HG02623 (cell line): Measurements from ENCODE around the gene DYRK2.
A peak's percentile ranks its signal among the peaks of the same experiment; 100 is the strongest.

Source experiments
- ATAC-seq: cut with Tn5 transposase; IDR thresholded peaks from one replicate; pipeline ENCODE4 v1.9.1; 2021; ENCODE audit warnings: moderate library complexity; ENCODE audit not compliant: unreplicated experiment

Gene DYRK2

DNA sequence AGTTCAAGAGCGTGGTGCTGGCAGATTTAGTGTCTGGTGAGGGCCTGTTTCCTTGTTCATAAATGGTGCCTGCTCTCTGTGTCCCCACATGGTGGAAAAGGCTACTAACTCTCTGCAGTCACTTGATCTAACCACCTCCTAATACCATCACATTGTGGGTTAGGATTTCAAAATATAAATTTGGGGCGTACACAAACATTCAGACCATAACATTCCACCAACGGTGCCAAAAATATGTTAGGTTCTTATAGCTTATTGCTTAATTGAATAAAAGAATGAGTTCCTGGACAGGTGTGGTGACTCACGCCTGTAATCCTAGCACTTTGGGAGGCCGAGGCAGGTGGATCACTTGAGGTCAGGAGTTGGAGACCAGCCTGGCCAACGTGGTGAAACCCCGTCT, 3.4 kb upstream of the DYRK2 start:
- ATAC-seq: no peak

DNA sequence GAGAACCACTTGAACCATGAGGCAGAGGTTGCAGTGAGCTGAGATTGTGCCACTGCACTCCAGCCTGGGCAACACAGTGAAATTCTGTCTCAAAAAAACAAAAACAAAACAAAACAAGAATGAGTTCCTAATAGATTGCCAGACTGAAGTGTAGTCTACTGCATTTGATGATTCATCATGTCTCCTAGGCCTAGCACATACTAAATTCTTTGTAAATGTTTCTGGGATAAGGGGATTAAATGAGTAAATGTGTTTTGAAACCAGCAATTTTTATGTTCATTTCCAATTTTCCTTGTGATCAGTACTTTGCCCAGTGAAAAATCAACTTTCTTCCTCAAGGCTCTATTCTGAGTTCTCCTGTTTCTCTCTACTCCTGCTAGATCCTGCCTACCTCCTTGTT, 2.9 kb upstream of the DYRK2 start:
- ATAC-seq: no peak

DNA sequence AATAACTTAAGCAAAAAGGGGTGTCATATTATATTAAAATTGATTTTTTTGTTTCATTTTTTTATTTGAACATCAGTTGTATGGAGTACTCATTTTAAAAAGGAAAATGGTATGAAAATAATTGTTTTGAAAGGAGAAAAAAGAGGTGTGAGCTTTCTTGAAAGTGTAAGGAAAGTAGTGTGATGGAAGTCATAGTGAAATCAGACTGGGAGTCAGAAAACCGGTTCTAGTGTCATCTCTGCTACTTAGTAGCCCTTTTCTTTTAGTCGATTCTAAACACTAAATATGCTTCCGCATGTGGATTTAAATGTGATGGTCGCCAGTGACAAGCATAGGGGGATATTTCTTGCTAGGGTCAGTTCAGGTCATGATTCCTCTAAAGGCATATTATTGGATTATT, 1.8 kb upstream of the DYRK2 start:
- no peak for ATAC-seq

DNA sequence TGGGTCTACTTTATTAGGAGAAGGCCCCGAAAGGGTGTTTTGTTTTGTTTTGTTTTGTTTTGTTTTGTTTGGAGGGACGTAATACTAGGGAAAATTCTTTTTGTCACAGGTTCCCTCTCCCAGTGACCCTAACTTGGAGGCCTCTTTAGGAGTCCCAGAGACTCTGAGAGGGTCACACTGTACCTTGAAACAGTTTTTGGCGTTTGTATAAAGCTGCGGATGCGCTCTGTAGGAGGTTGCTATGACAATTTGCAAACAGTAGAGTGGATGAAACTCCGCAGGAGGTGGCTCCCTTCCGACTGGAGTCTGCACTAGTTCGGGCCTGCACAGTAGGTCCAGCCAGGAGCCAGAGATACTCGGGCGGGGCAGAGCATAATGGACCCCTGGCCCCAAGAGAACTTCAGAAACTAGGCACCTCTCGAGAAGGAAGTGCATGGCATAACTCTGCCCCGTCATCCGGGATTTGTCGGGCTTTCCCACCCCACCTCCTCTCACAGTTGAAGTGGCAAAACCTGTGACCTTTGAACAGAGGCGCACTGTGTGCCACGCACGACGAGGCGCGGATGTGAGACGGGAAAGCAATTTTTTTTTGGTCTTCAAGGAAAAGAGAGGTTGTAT, 1.3 kb upstream of the DYRK2 start:
- ATAC-seq: no peak

DNA sequence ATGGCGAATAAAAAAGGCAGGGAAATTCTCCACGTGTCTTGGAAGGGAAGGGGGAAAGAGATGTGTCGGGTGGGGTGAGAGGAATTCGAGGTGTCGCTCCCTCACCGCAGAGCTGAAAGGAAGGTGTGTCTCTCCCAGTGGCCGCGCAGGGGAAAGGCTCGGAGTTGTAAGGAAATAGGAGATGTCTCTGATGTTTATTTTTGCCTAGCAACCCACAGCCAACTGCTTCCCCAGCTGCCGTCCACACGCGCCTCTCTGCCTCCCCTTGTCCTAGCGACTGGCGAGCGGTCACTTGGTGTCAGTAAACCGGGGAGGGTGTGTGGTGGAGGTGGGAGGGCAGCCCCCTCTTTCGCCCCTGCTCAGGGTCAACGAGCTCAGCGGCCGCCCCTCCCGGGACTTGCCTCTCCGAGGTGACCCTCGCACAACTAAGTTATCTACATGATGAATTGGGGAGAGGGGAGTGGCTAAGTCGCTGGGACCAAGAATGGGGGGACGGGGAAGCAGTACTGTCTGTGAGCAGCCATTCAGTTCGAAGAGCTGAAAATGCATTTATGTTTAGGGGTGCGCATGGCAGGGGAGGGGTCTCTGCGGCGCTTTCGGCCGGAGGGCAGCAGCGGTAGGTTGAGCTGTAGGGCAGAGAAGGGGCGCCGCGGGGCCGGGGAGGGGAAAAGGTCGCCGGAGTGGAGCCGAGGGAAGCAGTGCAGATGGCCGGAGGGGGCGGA, 585 bp upstream of the DYRK2 start:
- peak; percentile 26 for ATAC-seq

DNA sequence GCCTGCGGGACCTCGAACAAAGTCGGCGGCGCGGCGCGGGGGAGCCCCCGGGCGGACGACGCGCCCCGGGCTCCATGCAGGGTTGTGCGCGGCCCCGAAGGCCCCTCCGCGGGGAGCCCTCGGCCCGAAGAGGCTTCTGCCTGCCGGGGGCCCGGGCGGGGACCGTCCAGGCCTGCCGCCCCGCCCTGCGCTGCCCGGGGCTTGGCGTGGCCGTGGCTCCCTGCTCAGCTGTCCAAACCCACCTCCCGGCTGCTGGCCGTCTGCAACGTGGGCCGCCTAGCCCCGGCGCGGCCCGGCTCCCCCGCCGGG, 670 bp downstream of the DYRK2 start:
- ATAC-seq: peak; percentile 28

DNA sequence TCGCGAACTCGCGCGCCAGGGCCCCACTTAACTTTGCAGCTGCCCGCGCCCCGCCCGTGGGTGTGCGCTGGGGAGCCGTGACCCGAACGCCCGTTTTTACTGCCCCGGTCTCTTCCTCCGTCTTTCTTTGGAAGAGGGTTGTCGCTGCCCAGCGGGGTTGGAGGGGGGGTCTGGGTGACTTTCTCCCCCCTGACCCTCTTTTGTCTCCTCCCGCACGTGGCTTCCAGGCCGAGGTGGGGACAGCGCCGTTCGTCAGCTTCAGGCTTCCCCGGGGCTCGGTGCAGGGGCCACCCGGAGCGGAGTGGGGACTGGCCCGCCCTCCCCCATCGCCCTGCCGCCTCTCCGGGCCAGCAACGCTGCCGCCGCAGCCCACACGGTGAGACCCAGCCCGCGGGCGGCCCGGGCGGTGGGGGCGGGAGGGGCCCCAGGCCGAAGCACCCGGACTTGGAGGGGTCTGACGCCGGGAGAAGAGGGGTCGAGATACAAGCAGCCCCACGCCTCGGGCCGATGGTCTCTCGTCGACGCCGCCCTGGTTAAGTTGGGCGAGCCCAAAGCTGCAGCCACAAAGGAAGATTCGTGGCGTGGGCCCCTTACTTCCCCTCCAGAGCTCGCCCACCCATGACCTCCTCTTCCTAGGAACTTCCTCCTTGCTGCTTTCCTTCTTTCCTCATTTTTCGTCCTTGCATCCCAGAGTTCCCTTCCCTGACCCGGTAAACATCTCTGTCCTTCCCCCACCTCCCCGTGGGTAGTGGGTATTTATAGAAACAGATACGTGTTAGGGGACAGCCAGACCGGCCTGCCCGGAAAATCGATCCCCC, 1.2 kb downstream of the DYRK2 start:
- ATAC-seq: peak; percentile 5

DNA sequence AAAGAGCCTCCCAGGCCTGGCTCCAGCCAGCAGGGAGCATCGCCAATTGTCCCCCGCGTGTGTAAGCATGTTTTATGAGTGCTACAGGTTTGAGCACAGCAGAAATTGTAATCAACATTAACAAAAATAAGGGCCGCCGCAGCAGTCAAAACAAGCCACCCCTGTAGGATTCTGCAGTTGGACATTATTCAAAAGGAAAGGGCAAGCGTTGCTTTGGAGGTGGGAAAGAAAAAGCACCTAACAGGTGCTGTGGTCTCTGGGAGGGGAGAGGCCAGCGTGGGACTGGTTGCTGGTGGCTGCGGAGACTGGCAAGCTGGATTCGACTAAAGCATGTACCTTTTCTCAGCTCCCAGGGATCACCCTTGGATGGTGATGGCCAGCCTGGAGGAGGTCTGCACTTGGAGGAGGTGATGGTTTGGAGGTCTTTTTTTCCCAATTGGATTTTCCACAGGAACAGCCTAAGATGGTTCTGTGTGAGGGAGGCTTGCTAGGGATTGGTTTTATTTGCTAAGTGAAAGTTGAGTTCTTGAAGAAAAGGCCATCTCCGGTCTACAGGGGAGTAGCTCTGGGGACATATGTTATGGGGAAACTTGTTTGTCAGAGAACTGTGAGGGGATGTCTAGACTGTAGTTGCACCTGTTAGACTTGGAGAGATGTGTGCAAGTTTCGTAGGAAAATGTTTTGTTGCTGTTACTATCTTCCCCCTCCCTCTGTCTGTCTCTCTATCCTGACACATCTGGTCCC, 2.0 kb downstream of the DYRK2 start:
- no peak for ATAC-seq

DNA sequence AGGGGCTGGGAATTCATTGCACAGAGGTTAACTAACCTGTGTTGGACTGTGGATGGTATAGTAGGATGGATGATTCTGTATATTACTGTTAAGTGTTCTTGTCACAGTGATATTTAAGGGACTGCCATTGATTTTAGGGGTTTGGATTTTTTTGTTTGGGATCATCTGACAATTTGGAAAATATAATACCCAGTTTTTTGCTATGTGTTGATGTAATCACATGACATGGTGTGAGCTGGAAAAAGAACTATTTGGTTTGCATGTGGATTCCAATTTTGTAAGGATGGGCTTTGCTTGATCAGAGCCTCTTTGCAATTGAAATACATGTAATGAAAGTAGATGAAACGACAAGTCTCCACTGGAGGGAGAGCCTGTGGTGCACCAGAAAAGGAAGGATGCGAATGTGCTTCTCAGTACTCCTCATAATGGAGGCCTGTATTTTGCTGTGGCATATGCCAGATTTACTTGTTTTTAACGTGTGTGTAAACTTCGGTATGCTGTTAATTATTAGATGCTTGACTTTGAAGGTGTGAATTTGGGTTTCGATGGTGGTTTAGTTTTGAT, 2.7 kb downstream of the DYRK2 start:
- ATAC-seq: no peak

DNA sequence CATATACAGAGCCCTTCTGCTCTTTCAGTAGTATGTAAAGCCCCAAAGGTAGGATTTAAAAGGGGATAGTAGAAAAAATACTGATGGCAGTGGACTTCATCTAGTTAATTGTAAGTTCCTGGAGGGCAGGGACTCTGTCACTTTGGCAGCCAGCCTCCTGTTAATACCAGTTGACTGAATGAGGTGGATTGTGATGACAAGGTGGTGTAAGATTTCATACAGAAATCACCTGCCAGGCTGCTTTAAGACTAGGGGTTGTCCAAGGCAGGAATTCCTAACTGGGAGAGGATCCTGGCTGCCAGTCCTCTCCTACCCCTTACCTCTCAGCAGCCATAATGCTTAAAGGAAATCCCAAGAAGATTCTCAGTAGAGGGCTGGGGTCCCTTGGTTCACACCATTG, 7.3 kb downstream of the DYRK2 start:
- ATAC-seq: no peak

DNA sequence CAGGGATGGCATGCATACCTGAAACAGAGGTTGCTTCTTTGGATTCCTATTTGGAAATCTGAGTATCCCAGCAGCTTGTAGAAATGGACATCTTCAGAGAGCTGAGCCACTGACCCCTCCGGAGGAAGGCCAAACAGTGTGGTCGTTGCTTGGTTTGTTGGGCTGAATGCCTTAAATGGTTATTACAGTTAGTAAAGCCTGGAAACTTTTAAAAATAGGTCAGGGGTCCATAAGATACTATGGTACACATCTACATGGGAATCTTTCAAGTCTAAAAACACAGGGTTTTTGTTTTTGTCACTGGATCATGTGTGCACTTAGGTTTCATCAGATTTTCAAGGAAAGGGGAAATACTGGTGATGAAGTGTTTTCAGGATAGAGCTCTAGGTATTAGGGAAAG, 7.7 kb downstream of the DYRK2 start:
- no peak for ATAC-seq

DNA sequence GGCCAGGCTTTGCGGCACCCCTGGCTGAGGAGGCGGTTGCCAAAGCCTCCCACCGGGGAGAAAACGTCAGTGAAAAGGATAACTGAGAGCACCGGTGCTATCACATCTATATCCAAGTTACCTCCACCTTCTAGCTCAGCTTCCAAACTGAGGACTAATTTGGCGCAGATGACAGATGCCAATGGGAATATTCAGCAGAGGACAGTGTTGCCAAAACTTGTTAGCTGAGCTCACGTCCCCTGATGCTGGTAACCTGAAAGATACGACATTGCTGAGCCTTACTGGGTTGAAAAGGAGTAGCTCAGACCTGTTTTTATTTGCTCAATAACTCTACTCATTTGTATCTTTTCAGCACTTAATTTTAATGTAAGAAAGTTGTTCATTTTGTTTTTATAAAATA, 9.9 kb downstream of the DYRK2 start:
- ATAC-seq: no peak

DNA sequence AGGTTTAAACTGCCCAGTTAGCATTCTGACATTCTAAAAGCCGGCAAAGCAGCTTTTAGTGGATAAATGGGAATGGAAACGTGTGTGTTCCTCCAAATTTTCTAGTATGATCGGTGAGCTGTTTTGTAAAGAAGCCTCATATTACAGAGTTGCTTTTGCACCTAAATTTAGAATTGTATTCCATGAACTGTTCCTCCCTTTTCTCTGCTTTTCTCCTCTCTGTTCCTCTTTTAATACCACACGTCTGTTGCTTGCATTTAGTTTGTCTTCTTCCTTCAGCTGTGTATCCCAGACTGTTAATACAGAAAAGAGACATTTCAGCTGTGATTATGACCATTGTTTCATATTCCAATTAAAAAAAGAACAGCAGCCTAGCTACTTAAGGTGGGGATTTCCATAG, 10.7 kb downstream of the DYRK2 start:
- ATAC-seq: no peak

DNA sequence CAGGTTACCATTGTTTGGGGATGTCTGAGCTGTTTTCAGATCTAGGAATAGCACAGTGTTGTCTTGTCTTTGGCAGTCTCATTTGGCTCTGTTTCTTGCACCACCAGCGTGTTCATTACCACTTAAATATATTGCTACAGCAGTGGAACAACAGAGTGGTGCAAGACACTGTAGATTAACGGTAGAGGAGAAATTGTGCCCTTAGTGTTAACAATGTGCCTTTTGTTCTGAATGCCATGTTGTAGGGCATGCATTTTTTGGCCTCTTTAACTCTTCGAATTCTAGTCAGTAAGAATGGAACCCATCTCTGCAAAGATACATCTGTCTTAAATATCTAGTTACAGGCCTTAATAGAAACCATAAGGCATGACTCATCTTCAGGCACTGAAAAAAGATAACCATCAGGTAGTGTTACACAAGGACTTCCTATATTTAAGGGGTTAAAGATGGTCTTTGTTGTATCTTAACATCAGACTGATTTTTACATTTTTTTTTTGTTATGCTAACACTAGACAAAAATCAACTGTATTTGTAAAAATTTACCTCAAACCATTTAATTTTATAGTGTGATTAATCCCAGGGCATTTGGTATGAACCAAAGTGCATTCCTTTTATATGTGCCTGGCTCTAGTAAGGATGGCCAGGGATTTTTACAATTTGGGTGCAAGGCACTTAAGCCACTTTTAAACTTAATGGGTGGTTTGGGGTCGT, 12.9 kb downstream of the DYRK2 start:
- ATAC-seq: no peak

DNA sequence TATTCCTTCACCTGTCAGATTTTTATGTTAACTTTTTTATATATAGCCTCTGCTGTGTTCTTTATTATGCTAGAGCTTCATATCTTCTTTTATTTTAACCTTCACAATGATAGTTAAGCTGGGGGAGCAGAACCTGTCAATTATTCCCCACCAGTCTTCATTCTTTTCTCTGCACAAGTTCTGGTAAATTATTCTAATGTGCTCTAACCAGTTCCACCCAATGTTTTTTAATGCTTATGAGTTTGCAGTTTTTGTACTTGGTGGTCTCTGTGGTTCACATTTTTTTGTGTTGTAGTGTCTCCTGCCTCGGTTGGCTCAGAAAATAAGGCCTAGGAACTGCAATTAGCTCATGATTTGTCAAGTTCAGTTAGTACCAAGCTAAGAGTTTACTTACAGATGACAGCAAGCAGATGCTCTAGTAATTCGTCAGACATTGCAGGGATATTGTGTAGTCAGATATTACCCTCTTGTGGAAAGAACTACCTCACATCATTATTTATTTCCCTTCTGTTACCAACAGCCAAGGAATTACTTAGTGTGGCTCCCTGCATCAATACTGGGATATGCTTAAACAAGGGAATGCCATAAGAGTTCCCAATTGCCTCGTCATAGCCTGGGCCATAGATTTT, 14.5 kb downstream of the DYRK2 start:
- no peak for ATAC-seq

DNA sequence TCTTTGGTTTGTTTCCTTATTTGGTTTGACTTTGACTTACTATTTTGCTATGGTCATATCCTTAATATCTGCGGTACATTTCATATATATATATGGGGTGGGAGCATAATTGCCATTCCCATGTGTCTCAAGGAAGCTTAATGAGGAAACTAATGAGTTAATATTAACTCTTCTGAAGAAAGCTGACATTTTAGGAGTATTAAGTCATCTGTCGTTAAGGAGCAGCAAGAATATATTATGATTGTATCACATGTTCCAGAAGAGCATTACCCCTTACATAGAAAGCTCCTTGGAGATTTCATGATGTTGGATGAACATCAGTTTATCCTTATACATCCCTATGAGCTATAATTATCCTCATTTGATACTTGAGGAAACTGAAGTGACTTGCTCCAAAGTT, 15.6 kb downstream of the DYRK2 start:
- ATAC-seq: no peak

DNA sequence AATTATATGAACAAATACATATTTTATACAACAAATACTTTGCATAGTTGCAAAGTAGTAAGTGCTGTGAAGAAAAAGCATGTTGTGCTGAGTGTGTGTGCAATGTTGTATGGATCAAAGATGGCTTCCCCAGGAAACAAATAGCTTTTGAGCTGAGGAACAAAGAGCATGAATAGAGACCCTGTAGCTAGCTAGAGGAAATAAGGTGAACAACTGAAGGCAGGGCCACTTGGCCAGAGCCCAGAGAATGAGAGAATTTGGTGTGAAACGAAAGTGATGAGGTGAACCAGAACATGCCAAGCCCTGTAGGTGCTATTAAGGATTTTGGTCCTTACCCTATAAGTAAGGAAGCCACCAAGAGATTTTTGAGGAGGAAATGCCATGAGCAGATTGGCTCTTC, 17.1 kb downstream of the DYRK2 start:
- ATAC-seq: no peak

DNA sequence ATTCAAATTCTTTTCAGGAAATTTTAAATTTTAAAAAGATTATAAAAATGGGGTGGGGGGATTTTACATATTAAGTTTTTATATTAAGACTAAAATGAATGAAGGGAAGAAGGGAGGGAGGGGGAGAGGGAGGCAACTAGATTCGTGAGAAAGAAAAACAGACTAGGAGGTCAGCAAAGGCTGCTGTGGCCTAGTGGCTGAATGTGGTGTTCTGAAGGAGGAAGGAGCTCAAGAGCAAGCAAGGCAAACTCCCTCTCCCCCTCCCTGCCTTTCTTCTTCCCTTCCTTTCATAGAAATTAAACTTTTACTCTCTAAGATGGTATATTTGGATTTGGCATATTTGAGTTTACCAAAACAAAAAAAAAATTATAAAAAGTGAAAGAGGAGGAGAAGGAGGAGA, 18.1 kb downstream of the DYRK2 start:
- no peak for ATAC-seq

DNA sequence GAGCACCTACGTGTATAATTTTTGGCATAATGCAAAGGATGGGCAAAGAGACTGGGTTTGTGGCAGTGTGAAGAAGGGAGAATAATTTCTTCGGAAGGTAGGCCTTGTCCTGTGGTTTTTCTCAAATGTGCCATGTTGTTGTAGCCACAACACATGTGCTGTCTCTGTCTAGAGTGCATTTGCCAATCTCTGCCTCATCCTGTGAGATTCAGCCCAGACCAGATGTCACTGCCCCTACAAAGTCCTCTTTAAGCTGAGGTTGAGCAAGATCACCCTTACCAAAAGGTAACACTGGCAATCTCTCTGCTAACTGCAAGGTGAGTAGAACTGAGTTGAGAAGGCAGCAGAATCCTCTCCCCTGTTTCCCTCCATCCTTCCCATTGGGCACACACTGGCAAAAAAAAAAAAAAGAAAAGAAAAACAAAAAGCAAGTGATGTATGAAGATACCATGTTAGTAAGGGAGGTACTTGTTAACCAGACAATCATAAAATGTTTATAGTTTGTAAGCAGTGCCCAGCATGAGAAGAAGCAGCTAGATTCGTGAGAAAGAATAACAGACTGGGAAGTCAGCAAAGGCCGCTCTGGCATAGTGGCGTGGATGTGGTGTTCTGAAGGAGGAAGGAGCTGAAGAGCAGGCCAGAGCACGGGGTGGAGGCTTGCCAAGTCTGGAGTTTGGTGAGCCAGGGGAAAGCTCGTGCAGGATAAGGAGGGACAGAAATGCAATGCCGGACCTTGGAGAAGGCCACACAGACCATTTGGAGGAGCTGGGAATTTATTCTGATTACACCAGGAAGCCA, 18.9 kb downstream of the DYRK2 start:
- ATAC-seq: no peak
